H1 (cell line): Measurements from ENCODE around the gene TMEM82. TPM values are rescaled to one million over a fixed set of nuclear protein-coding genes. Genes with fewer than 3 reads are reported as not detected.

Source experiments
- CTCF ChIA-PET: fragments of 300-600 bp; sonication (Branson Sonifier 250); formaldehyde crosslinking; loops from one replicate; lab custom pipeline; 2021; ENCODE audit not compliant: partially characterized antibody; lab: Charles Lee
- POLR2A ChIA-PET: fragments of 300-600 bp; sonication (Branson Sonifier 250); formaldehyde crosslinking; loops from one replicate; lab custom pipeline; 2021; ENCODE audit warnings: inconsistent platforms; ENCODE audit not compliant: partially characterized antibody; lab: Charles Lee
- DNase-seq, 2 experiments: peaks; one replicate each; pipeline versions ENCODE4 v3.0.0 to v3.0.0-alpha.2; 2010 to 2022; ENCODE audit warnings: low spot score in 2 of 2, low read depth in 1 of 2, mixed read lengths in 1 of 2
- FAIRE-seq: peaks from 2 replicates; lab custom pipeline; 2011; peaks lifted over from hg19 to GRCh38; lab: Jason Lieb, UNC
- H2AFZ ChIP-seq: 2 replicates; pipeline ENCODE4 v1.8.1; 2012; ENCODE audit warnings: low read length, inconsistent platforms
- H2AK5ac ChIP-seq: 2 replicates; pipeline ENCODE4 v1.6.1; 2013; ENCODE audit warnings: low read depth, low read length
- H2BK120ac ChIP-seq: replicated peaks from 2 replicates; pipeline ENCODE3; 2013; ENCODE audit warnings: low read depth, low read length, inconsistent platforms
- H2BK12ac ChIP-seq: 2 replicates; pipeline ENCODE4 v1.6.1; 2013; ENCODE audit warnings: low read depth, low read length
- H2BK15ac ChIP-seq: 2 replicates; pipeline ENCODE4 v1.6.1; 2013; ENCODE audit warnings: low read length
- H2BK20ac ChIP-seq: 2 replicates; pipeline ENCODE4 v1.6.1; 2013; ENCODE audit warnings: low read length
- H2BK5ac ChIP-seq: 2 replicates; pipeline ENCODE4 v1.6.1; 2013; ENCODE audit warnings: low read depth, low read length
- H3K14ac ChIP-seq: 2 replicates; pipeline ENCODE4 v1.6.1; 2013; ENCODE audit warnings: inconsistent platforms; ENCODE audit not compliant: insufficient read length
- H3K18ac ChIP-seq: 2 replicates; pipeline ENCODE4 v1.6.1; 2013; ENCODE audit warnings: low read length; ENCODE audit errors: extremely low read depth
- H3K23ac ChIP-seq: 2 replicates; pipeline ENCODE4 v1.6.1; 2013; ENCODE audit warnings: inconsistent platforms; ENCODE audit not compliant: insufficient read length
- H3K23me2 ChIP-seq: 2 replicates; pipeline ENCODE4 v1.6.1; 2013; ENCODE audit warnings: low read depth, low read length
- H3K27ac ChIP-seq: 2 replicates; pipeline ENCODE4 v1.6.1; 2011; ENCODE audit warnings: low read depth, low read length, inconsistent platforms
- H3K27me3 ChIP-seq, 4 experiments: replicated peaks in 1 of 4; 1 replicate in 1 of 4; 2 replicates in 3 of 4; pipeline versions ENCODE4 v1.6.1 to v1.8.1; 2011 to 2013; ENCODE audit warnings: low read length in 3 of 4, mild to moderate bottlenecking in 3 of 4, inconsistent platforms in 2 of 4, mixed read lengths in 2 of 4, moderate library complexity in 1 of 4; ENCODE audit not compliant: control insufficient read depth in 3 of 4, insufficient read depth in 3 of 4; ENCODE audit errors: extremely low read depth in 1 of 4
- H3K36me3 ChIP-seq, 4 experiments: 2 replicates each; pipeline versions ENCODE4 v1.6.1 to v1.8.1; 2011 to 2013; ENCODE audit warnings: mild to moderate bottlenecking in 4 of 4, low read length in 3 of 4, moderate library complexity in 2 of 4, control low read depth in 1 of 4, inconsistent platforms in 1 of 4; ENCODE audit not compliant: insufficient read depth in 4 of 4, control insufficient read depth in 2 of 4
- H3K4ac ChIP-seq: replicated peaks from 2 replicates; pipeline ENCODE3; 2013; ENCODE audit warnings: low read length, low read depth, mixed read lengths, inconsistent platforms; ENCODE audit not compliant: insufficient read length
- H3K4me1 ChIP-seq, 4 experiments: replicated peaks in 1 of 4; 1 replicate in 1 of 4; 2 replicates in 3 of 4; pipeline versions ENCODE4 v1.6.1 to v1.8.1; 2011 to 2013; ENCODE audit warnings: low read length in 3 of 4, inconsistent platforms in 2 of 4, mixed read lengths in 1 of 4; ENCODE audit not compliant: insufficient read depth in 4 of 4, control insufficient read depth in 3 of 4
- H3K4me2 ChIP-seq, 2 experiments: 2 replicates each; pipeline versions ENCODE4 v1.6.1 to v1.8.1; 2011 to 2013; ENCODE audit warnings: low read depth in 2 of 2, low read length in 2 of 2, control low read depth in 1 of 2, inconsistent platforms in 1 of 2, mild to moderate bottlenecking in 1 of 2; ENCODE audit not compliant: insufficient read depth in 1 of 2
- H3K4me3 ChIP-seq, 4 experiments: fragments of 200-600, 300-600 bp in 1 of 4; sonication (generic), shearing (Covaris generic), sonication (Bioruptor Twin) in 1 of 4; 2 replicates each; pipeline versions ENCODE4 v1.5.1 to v1.8.1; 2011 to 2016; ENCODE audit warnings: low read length in 4 of 4, low read depth in 3 of 4, control low read depth in 2 of 4, inconsistent platforms in 2 of 4, mild to moderate bottlenecking in 2 of 4, mixed read lengths in 1 of 4, moderate library complexity in 1 of 4; ENCODE audit not compliant: insufficient read depth in 2 of 4; ENCODE audit errors: extremely low read depth in 1 of 4
- H3K56ac ChIP-seq: replicated peaks from 2 replicates; pipeline ENCODE3; 2013; ENCODE audit warnings: low read depth, mild to moderate bottlenecking, mixed read lengths, low read length, inconsistent platforms; ENCODE audit not compliant: insufficient read length
- H3K79me1 ChIP-seq: 2 replicates; pipeline ENCODE4 v1.6.1; 2013; ENCODE audit warnings: low read depth, low read length, control low read depth
- H3K79me2 ChIP-seq, 2 experiments: 2 replicates each; pipeline versions ENCODE4 v1.6.1 to v1.8.1; 2012 to 2013; ENCODE audit warnings: low read length in 2 of 2, mild to moderate bottlenecking in 2 of 2, inconsistent platforms in 1 of 2; ENCODE audit not compliant: insufficient read depth in 2 of 2, control insufficient read depth in 1 of 2
- H3K9ac ChIP-seq, 4 experiments: replicated peaks in 1 of 4; 1 replicate in 1 of 4; 2 replicates in 3 of 4; pipeline versions ENCODE4 v1.6.1 to v1.8.1; 2011 to 2013; ENCODE audit warnings: low read depth in 3 of 4, low read length in 3 of 4, control low read depth in 2 of 4, mild to moderate bottlenecking in 2 of 4, moderate library complexity in 2 of 4, inconsistent platforms in 1 of 4; ENCODE audit errors: extremely low read depth in 1 of 4
- H3K9me3 ChIP-seq, 2 experiments: 2 replicates each; pipeline versions ENCODE4 v1.6.1 to v1.8.1; 2012 to 2013; ENCODE audit warnings: mild to moderate bottlenecking in 2 of 2, moderate library complexity in 2 of 2, control low read depth in 1 of 2, inconsistent platforms in 1 of 2, low read depth in 1 of 2, low read length in 1 of 2, mixed read lengths in 1 of 2; ENCODE audit not compliant: insufficient read depth in 2 of 2
- H4K20me1 ChIP-seq, 2 experiments: replicated peaks in 1 of 2; 2 replicates each; pipeline versions ENCODE3 to v1.8.1; 2011 to 2013; ENCODE audit warnings: inconsistent platforms in 2 of 2, low read length in 2 of 2, mild to moderate bottlenecking in 1 of 2; ENCODE audit not compliant: insufficient read depth in 2 of 2, control insufficient read depth in 1 of 2
- H4K5ac ChIP-seq: 2 replicates; pipeline ENCODE4 v1.6.1; 2013; ENCODE audit warnings: low read length, low read depth, mixed read lengths, inconsistent platforms; ENCODE audit not compliant: insufficient read length
- H4K8ac ChIP-seq: 2 replicates; pipeline ENCODE4 v1.8.0; 2013; ENCODE audit warnings: mild to moderate bottlenecking, moderate library complexity, low read length, inconsistent platforms; ENCODE audit not compliant: insufficient read depth; ENCODE audit errors: extremely low read depth
- H4K91ac ChIP-seq: replicated peaks from 2 replicates; pipeline ENCODE3; 2013; ENCODE audit warnings: low read length, mixed read lengths, inconsistent platforms; ENCODE audit not compliant: insufficient read length
- CBX8 ChIP-seq: fragments of 300-800, 300-1000 bp; sonication (generic); IDR thresholded peaks from 2 replicates; pipeline ENCODE4 v1.7.1; 2016; ENCODE audit warnings: low read depth, low read length, borderline replicate concordance
- FOSL1 ChIP-seq: IDR thresholded peaks from 2 replicates; pipeline ENCODE4 v1.6.1; 2011; ENCODE audit warnings: mild to moderate bottlenecking, low read depth, low read length, moderate library complexity; ENCODE audit not compliant: insufficient read depth
- KDM5A ChIP-seq: fragments of 200-600 bp; IDR thresholded peaks from 2 replicates; pipeline ENCODE4 v1.7.1; 2012; ENCODE audit warnings: mild to moderate bottlenecking, low read length, inconsistent platforms, mixed read lengths
- POLR2A ChIP-seq, 2 experiments: IDR thresholded peaks; 1 replicate in 1 of 2; 2 replicates in 1 of 2; pipeline ENCODE4 v1.6.1; 2011; ENCODE audit warnings: low read depth in 2 of 2, low read length in 2 of 2, mild to moderate bottlenecking in 2 of 2; ENCODE audit errors: control extremely low read depth in 1 of 2
- RXRA ChIP-seq: IDR thresholded peaks from 2 replicates; pipeline ENCODE4 v1.6.1; 2011; ENCODE audit warnings: low read depth, mild to moderate bottlenecking, low read length, moderate library complexity; ENCODE audit not compliant: insufficient read depth
- SIX5 ChIP-seq: IDR thresholded peaks from 2 replicates; pipeline ENCODE4 v1.6.1; 2011; ENCODE audit warnings: mild to moderate bottlenecking, low read depth, low read length
- SUZ12 ChIP-seq: fragments of 200-600 bp; sonication (generic); IDR thresholded peaks from 2 replicates; pipeline ENCODE4 v1.6.1; 2012; ENCODE audit warnings: mild to moderate bottlenecking, inconsistent platforms, low read length, moderate library complexity, mixed read lengths
- WGBS, 2 experiments: shearing (Covaris generic) in 1 of 2; methylation state at CpG; one replicate each; pipeline versions ENCODE4 v1.1.6 to v1.1.7; 2013 to 2015; ENCODE audit warnings: low lambda C conversion rate in 2 of 2, mixed read lengths in 2 of 2, inconsistent platforms in 1 of 2, low coverage in 1 of 2, missing lambda C conversion rate in 1 of 2; ENCODE audit not compliant: insufficient replicate concordance in 2 of 2, insufficient coverage in 1 of 2, insufficient read length in 1 of 2; ENCODE audit errors: extremely low coverage in 1 of 2, missing lambda C conversion rate in 1 of 2; 5-methylcytosine and 5-hydroxymethylcytosine counted together
- polyA plus RNA-seq, 7 experiments: library from polyadenylated mRNA; depleted of rRNA in 3 of 7; stranded (reverse) in 5 of 7; unstranded in 2 of 7; fragments of >200 nt in 5 of 7; fragments of 200-250 nt in 2 of 7; gene quantifications; 1 replicate in 5 of 7; 2 replicates in 1 of 7; 4 replicates in 1 of 7; pipeline versions ENCODE4 v1.2.1 to v1.2.3, GENCODE V29; 2011 to 2013; ENCODE audit warnings: missing spikeins in 2 of 7, mixed read lengths in 2 of 7
- total RNA-seq: library from RNA; stranded (reverse); fragmentation: NEBNext Ultra II Directional; extraction: Animal tissue kit (Norgen Biotek cat#: 25700); gene quantifications from 2 replicates; pipeline ENCODE4 v1.2.1, GENCODE V29; 2021

Gene TMEM82
- total and polyA plus RNA-seq, 2 of the 8 experiments (the other 6 are each of a cell fraction or from before 2014, with no cell fraction given) = 0.32 to 2.1 TPM

GRCh38 chr1:15733726-15734226 lies 8.5 kb upstream of the TMEM82 start:
- H3K56ac ChIP-seq = no peak overlapping the region
- ChIA-PET POLR2A (no interaction called here), CTCF (interaction anchor here (0.6 to 5.4 kb wide), 4 partner anchors 7 to 82 kb away, joined by 3 to 35 read pairs (median 3); partner anchors contain the start of gene TMEM82)
- H3K23ac ChIP-seq = no peak overlapping the region
- H3K27me3 ChIP-seq = no peaks in the 10 kb centered on the region
- no peaks in the 10 kb centered on the region for H3K9me3 ChIP-seq
- no peak overlapping the region for H4K8ac ChIP-seq
- no peaks in the 10 kb centered on the region for H3K79me2 ChIP-seq
- no peak overlapping the region for H2BK20ac ChIP-seq
- H3K79me1 ChIP-seq = no peaks in the 10 kb centered on the region
- H3K18ac ChIP-seq = no peak overlapping the region
- H3K14ac ChIP-seq = no peak overlapping the region
- H4K20me1 ChIP-seq = peaks cover 4 to 9% of the 10 kb centered on the region in 2 experiments
- no peak overlapping the region for H2BK15ac ChIP-seq
- WGBS, 2 experiments = 95% methylated on average over 15 of the region's 27 CpGs; no CpG with 5 or more reads in 1 of the 2 experiments
- H3K23me2 ChIP-seq = no peaks in the 10 kb centered on the region
- no peak overlapping the region for H3K4ac ChIP-seq
- no peak overlapping the region for H3K9ac ChIP-seq
- H3K27ac ChIP-seq = no peak overlapping the region
- no peak overlapping the region for H4K91ac ChIP-seq
- no peak overlapping the region for H4K5ac ChIP-seq
- FAIRE-seq (no peak), DNase-seq (no peak)
- no peak overlapping the region for H3K4me2 ChIP-seq
- H2BK5ac ChIP-seq = no peak overlapping the region
- peaks cover 0 to 11% (median 4%) of the 10 kb centered on the region in 4 experiments; a peak in 4 of 7 replicates for H3K4me1 ChIP-seq
- no peak overlapping the region for H2BK12ac ChIP-seq
- H3K36me3 ChIP-seq = peaks cover 2 to 15% (median 3%) of the 10 kb centered on the region in 4 experiments; a peak in 6 of 8 replicates
- H2AFZ ChIP-seq = no peak overlapping the region
- H3K4me3 ChIP-seq = no peak overlapping the region
- H2AK5ac ChIP-seq = no peak overlapping the region
- no peak overlapping the region for H2BK120ac ChIP-seq
- TF ChIP-seq SUZ12 (no peak), KDM5A (no peak), POLR2A (IDR thresholded peaks at IDR 0.05; ENCODE audit: control extremely low read depth in 1 of 2, low read depth in 2 of 2, low read length in 2 of 2) (no peak), FOSL1 (no peak), RXRA (no peak), SIX5 (no peak), CBX8 (no peak)
